Thoracic aorta (tissue), 2 donors: ENCODE measurements around the gene XDH. TPM values are rescaled to one million over a fixed set of nuclear protein-coding genes. Genes with fewer than 3 reads are reported as not detected.

ENCODE experiments used
- ATAC-seq: fragments of 150-250 bp; one replicate; pipeline ENCODE4 v1.8.0; 2017; ENCODE audit warnings: low read depth; ENCODE audit not compliant: insufficient number of reproducible peaks, low FRiP score
- DNase-seq: peaks from one replicate; pipeline ENCODE4 v3.0.0-alpha.2; 2020; ENCODE audit warnings: low spot score
- H3K27ac ChIP-seq, 2 donors: fragments of 200-600 bp; sonication (generic); 1 replicate in 1 of 2; 2 replicates in 1 of 2; pipeline ENCODE4 v1.5.1; 2016; ENCODE audit warnings: mild to moderate bottlenecking in 2 of 2, moderate library complexity in 2 of 2
- H3K27me3 ChIP-seq: fragments of 200-600 bp; sonication (generic); replicated peaks from 2 replicates; pipeline ENCODE4 v1.6.0; 2016; ENCODE audit warnings: mild to moderate bottlenecking; ENCODE audit not compliant: insufficient read depth
- H3K36me3 ChIP-seq: fragments of 200-600 bp; sonication (generic); one replicate; pipeline ENCODE4 v1.5.1; 2016
- H3K4me1 ChIP-seq, 2 donors: fragments of 200-600 bp; sonication (generic); 1 replicate in 1 of 2; 2 replicates in 1 of 2; pipeline versions ENCODE4 v1.5.1 to v1.6.0; 2016; ENCODE audit warnings: low read depth in 2 of 2, mild to moderate bottlenecking in 1 of 2; ENCODE audit not compliant: control insufficient read depth in 1 of 2
- H3K4me3 ChIP-seq: fragments of 200-600 bp; sonication (generic); 2 replicates; pipeline ENCODE4 v1.5.1; 2016; ENCODE audit warnings: mild to moderate bottlenecking
- H3K9me3 ChIP-seq: fragments of 200-600 bp; sonication (generic); 2 replicates; pipeline ENCODE4 v1.5.1; 2016
- CTCF ChIP-seq: fragments of 200-600 bp; sonication (generic); IDR thresholded peaks from one replicate; pipeline ENCODE4 v1.5.1; 2019; ENCODE audit warnings: antibody characterized with exemption
- total RNA-seq, 2 donors: library from RNA; depleted of rRNA; stranded (reverse); fragments of >200 nt; gene quantifications; one replicate each; pipeline versions ENCODE4 v1.1.0 to v1.2.3, GENCODE V29; 2016

Gene XDH
- total RNA-seq, 2 donors from 2014 or later = not detected

DNA sequence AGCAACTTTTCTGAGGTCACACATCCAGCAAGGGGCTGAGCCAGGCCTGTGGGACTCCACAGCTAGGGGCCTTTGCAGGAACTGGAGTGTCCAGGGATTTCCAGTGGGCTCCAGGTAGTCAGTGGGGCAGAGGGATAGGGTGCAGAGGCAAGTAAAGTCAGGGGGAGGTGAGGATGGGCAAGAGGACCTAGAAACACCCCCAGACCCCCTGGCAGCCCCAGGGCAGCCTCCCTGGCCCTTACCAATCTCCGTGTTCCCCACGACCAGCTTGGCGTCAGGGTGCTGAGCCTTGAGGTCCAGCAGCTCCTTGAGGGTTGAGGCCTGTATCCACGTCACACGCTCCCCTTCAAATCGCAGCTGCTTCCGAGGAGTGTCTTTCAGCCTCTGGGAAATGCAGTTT is 28.4 kb downstream of the XDH start:
- Histone ChIP-seq H3K4me1 (peaks cover 0 to 3% of the 10 kb centered on the region in 2 donors), H3K27me3 (no peaks in the 10 kb centered on the region), H3K4me3 (no peak overlapping the region), H3K9me3 (no peaks in the 10 kb centered on the region), H3K36me3 (no peaks in the 10 kb centered on the region), H3K27ac (no peak overlapping the region)
- TF ChIP-seq CTCF = no peak
- ATAC-seq = no peak
- DNase-seq = no peak

DNA sequence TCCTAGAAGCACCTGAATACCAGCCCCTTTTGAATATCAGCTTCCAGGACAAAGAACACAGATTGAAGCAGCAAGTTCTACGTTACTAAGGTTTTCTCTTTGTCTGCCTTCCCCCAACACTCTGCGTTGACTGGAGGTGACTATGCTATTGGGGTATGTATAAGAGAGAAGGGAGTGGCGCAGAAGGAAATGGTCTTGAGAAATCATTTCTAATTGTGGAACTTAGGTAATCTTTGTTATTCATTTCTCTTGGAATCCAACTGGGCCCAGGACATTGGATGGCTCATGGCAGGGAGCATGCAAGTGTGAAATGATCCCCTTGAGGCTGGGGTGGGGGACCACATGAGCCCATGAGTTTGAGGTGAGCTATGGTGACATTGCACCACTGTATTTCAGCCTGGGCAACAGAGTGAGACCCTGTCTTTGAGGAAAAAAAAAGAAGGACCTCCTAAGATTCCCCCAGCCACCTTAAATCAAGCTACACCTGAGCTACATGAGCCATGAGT is 29.7 kb downstream of the XDH start:
- DNase-seq = no peak
- Histone ChIP-seq H3K9me3 (no peaks in the 10 kb centered on the region), H3K4me1 (peaks cover 0 to 3% of the 10 kb centered on the region in 2 donors), H3K27me3 (no peaks in the 10 kb centered on the region), H3K4me3 (no peak overlapping the region), H3K27ac (peak overlapping the region in 1 of 2 donors; percentile 17), H3K36me3 (no peaks in the 10 kb centered on the region)
- no peak for TF ChIP-seq CTCF
- ATAC-seq = peak; percentile 59

DNA sequence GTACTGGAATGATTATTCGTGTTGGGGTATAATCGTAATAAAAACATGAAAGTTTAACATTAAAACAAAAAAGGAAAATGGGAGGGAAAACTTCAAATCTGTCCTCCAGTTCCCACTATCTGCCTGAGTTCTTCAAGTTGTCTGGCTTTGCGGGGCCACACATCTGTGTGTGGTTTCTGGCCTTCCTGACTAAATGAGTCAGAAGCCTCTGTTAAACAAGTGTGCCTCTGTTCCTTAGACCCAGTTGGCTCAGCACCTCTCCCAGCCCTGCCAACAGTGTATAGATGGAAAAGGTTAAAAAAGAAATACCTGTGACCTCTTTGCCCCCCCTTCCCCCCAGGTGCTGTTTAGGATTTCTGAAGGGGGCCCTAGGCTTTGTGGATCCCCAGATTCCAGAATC is 30.2 kb downstream of the XDH start:
- ATAC-seq (no peak), DNase-seq (no peak)
- no peak for TF ChIP-seq CTCF
- Histone ChIP-seq H3K27me3 (no peaks in the 10 kb centered on the region), H3K4me1 (peaks cover 0 to 3% of the 10 kb centered on the region in 2 donors), H3K27ac (peak overlapping the region in 1 of 2 donors; percentile 17), H3K36me3 (no peaks in the 10 kb centered on the region), H3K4me3 (no peak overlapping the region), H3K9me3 (no peaks in the 10 kb centered on the region)

DNA sequence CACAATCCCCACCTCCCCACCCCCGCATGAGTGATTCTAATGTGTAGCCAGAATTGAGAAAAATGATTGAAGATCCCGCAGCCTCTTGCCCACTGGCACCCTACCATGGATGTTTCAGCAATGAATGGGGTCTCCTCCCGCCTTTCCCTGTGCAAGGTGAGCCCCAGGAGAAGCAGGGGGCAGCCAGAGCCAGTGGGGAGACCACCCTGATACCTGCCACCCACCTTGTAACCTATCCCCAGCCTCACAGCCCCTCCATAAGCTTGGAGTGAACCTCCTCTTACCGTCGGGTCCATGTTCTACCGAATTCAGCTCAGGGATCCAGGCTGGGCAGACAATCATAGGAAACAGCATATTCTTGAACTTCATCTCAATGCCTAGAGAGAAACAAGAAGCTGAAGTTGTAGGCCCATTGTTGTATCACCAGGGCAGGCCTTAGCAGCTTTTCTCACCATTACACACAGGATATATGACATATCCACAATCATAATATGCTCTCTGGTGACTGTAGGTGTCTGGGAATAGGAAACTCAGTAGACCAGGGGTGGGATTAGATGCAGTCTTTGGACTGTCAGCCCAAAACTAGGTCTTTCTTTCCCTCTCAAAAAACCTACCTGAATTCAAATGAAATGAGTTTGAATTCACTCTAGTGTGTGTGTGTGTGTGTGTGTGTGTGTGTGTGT is 30.9 kb downstream of the XDH start:
- Histone ChIP-seq H3K9me3 (no peaks in the 10 kb centered on the region), H3K27ac (no peak overlapping the region), H3K36me3 (no peaks in the 10 kb centered on the region), H3K27me3 (no peaks in the 10 kb centered on the region), H3K4me1 (peaks cover 0 to 3% of the 10 kb centered on the region in 2 donors), H3K4me3 (no peak overlapping the region)
- no peak for TF ChIP-seq CTCF
- DNase-seq (no peak), ATAC-seq (no peak)

GRCh38 chr2:31382452-31383120 is 32.0 kb downstream of the XDH start:
- ATAC-seq (no peak), DNase-seq (no peak)

More at GRCh38 chr2:31382452-31383120, 32.0 kb downstream of the XDH start:
- Histone ChIP-seq H3K9me3 (no peaks in the 10 kb centered on the region), H3K4me3 (no peak overlapping the region), H3K27me3 (no peaks in the 10 kb centered on the region), H3K27ac (no peak overlapping the region), H3K4me1 (peaks cover 0 to 3% of the 10 kb centered on the region in 2 donors), H3K36me3 (no peaks in the 10 kb centered on the region)
- no peak for TF ChIP-seq CTCF
